ENCODE measurements around the gene PSMD5. TPM values are rescaled to one million over a fixed set of nuclear protein-coding genes. Genes with fewer than 3 reads are reported as not detected.

Gene PSMD5
- total and polyA plus RNA-seq, 9 of the 15 experiments (the other 6 are each of a cell fraction or from before 2014, with no cell fraction given), result 46.4 to 148 (median 76.3) TPM

DNA sequence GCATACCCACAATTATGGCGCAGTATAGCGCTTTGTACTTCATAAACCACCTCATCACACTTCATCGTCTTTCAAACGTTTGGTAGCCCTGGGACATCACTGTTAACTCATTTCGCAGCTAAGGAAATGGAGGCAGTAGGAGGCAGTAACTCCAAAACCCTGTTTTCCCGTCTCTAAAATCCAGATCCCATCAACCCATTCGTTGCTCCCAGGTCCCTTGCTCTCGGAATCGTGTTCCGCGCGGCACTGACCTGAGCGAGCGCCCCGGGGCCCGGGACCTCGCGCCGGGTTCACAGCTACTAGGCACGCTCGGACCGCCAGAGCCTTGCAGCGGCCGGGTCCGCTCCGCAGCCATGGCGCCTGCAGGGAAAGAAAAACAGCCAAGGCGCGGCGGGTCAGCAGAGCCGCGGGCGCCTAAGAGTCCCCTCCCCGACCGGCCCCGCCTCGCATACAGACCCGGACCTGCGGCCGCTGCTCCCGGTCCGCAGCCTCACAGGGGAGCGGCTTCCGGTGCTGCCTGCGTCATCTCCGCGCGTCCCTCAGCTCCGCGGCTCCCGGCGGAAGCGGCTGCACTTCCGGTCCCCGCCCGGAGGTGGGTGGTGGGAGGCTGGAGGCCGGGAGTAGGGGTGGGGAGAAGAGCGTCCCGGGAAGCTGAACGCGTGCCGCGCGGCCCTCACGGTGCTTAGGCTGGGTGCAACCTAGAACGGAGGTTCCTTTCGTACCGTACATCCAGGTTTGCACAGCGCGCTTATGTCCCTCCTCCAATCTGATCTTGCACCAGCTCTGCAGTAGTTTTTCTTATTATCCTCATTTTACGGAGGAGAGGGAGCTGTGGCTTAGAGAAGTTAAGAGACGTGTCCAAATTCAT lies 49.6 kb downstream of the PSMD5 start, which contains the start of gene FBXW2 (continued):
- TF ChIP-seq, protein P1, sequence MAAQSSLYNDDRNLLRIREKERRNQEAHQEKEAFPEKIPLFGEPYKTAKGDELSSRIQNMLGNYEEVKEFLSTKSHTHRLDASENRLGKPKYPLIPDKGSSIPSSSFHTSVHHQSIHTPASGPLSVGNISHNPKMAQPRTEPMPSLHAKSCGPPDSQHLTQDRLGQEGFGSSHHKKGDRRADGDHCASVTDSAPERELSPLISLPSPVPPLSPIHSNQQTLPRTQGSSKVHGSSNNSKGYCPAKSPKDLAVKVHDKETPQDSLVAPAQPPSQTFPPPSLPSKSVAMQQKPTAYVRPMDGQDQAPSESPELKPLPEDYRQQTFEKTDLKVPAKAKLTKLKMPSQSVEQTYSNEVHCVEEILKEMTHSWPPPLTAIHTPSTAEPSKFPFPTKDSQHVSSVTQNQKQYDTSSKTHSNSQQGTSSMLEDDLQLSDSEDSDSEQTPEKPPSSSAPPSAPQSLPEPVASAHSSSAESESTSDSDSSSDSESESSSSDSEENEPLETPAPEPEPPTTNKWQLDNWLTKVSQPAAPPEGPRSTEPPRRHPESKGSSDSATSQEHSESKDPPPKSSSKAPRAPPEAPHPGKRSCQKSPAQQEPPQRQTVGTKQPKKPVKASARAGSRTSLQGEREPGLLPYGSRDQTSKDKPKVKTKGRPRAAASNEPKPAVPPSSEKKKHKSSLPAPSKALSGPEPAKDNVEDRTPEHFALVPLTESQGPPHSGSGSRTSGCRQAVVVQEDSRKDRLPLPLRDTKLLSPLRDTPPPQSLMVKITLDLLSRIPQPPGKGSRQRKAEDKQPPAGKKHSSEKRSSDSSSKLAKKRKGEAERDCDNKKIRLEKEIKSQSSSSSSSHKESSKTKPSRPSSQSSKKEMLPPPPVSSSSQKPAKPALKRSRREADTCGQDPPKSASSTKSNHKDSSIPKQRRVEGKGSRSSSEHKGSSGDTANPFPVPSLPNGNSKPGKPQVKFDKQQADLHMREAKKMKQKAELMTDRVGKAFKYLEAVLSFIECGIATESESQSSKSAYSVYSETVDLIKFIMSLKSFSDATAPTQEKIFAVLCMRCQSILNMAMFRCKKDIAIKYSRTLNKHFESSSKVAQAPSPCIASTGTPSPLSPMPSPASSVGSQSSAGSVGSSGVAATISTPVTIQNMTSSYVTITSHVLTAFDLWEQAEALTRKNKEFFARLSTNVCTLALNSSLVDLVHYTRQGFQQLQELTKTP (IDR thresholded peaks at IDR 0.05; ENCODE audit: low read depth in 1 of 2, partially characterized antibody in 2 of 2), result peak; percentile 59 to 78
- TF ChIP-seq, protein P2, sequence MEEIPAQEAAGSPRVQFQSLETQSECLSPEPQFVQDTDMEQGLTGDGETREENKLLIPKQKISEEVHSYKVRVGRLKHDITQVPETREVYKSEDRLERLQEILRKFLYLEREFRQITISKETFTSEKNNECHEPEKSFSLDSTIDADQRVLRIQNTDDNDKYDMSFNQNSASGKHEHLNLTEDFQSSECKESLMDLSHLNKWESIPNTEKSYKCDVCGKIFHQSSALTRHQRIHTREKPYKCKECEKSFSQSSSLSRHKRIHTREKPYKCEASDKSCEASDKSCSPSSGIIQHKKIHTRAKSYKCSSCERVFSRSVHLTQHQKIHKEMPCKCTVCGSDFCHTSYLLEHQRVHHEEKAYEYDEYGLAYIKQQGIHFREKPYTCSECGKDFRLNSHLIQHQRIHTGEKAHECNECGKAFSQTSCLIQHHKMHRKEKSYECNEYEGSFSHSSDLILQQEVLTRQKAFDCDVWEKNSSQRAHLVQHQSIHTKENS (CRISPR knock-in tag; IDR thresholded peaks at IDR 0.05), result no peak
- TF ChIP-seq, protein P3, sequence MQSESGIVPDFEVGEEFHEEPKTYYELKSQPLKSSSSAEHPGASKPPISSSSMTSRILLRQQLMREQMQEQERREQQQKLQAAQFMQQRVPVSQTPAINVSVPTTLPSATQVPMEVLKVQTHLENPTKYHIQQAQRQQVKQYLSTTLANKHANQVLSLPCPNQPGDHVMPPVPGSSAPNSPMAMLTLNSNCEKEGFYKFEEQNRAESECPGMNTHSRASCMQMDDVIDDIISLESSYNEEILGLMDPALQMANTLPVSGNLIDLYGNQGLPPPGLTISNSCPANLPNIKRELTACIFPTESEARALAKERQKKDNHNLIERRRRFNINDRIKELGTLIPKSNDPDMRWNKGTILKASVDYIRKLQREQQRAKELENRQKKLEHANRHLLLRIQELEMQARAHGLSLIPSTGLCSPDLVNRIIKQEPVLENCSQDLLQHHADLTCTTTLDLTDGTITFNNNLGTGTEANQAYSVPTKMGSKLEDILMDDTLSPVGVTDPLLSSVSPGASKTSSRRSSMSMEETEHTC (IDR thresholded peaks at IDR 0.05), result no peak
- TF ChIP-seq DIDO1 (tag; IDR thresholded peaks at IDR 0.05; ENCODE audit: low read depth), result peak; percentile 85
- no peak for TF ChIP-seq POLR3A (IDR thresholded peaks at IDR 0.05; ENCODE audit: borderline replicate concordance, extremely low read depth, insufficient read depth, insufficient read length)
- no peak; the same call in 1 of the 2 replicates for TF ChIP-seq KDM2B (CRISPR knock-in tag; IDR thresholded peaks at IDR 0.05)
- TF ChIP-seq MAZ (CRISPR knock-in tag; conservative IDR thresholded peaks at IDR 0.05 in 1 of 2, IDR thresholded peaks at IDR 0.05 in 1 of 2), result peak; percentile 99
- TF ChIP-seq, protein P4, sequence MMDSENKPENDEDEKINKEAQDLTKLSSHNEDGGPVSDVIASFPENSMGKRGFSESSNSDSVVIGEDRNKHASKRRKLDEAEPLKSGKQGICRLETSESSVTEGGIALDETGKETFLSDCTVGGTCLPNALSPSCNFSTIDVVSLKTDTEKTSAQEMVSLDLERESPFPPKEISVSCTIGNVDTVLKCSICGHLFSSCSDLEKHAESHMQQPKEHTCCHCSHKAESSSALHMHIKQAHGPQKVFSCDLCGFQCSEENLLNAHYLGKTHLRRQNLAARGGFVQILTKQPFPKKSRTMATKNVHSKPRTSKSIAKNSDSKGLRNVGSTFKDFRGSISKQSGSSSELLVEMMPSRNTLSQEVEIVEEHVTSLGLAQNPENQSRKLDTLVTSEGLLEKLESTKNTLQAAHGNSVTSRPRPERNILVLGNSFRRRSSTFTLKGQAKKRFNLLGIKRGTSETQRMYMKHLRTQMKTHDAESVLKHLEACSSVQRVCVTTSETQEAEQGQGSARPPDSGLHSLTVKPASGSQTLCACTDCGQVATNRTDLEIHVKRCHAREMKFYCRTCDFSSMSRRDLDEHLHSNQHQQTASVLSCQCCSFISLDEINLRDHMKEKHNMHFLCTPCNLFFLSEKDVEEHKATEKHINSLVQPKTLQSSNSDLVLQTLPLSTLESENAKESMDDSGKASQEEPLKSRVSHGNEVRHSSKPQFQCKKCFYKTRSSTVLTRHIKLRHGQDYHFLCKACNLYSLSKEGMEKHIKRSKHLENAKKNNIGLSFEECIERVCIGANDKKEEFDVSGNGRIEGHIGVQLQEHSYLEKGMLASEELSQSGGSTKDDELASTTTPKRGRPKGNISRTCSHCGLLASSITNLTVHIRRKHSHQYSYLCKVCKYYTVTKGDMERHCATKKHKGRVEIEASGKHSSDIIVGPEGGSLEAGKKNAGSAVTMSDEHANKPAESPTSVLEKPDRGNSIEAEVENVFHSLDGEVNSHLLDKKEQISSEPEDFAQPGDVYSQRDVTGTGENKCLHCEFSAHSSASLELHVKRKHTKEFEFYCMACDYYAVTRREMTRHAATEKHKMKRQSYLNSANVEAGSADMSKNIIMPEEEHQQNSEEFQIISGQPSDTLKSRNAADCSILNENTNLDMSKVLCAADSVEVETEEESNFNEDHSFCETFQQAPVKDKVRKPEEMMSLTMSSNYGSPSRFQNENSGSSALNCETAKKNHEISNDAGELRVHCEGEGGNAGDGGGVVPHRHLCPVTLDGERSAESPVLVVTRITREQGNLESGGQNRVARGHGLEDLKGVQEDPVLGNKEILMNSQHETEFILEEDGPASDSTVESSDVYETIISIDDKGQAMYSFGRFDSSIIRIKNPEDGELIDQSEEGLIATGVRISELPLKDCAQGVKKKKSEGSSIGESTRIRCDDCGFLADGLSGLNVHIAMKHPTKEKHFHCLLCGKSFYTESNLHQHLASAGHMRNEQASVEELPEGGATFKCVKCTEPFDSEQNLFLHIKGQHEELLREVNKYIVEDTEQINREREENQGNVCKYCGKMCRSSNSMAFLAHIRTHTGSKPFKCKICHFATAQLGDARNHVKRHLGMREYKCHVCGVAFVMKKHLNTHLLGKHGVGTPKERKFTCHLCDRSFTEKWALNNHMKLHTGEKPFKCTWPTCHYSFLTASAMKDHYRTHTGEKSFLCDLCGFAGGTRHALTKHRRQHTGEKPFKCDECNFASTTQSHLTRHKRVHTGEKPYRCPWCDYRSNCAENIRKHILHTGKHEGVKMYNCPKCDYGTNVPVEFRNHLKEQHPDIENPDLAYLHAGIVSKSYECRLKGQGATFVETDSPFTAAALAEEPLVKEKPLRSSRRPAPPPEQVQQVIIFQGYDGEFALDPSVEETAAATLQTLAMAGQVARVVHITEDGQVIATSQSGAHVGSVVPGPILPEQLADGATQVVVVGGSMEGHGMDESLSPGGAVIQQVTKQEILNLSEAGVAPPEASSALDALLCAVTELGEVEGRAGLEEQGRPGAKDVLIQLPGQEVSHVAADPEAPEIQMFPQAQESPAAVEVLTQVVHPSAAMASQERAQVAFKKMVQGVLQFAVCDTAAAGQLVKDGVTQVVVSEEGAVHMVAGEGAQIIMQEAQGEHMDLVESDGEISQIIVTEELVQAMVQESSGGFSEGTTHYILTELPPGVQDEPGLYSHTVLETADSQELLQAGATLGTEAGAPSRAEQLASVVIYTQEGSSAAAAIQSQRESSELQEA (IDR thresholded peaks at IDR 0.05; ENCODE audit: low read depth), result no peak; the same call in 1 of the 2 replicates
